T-helper 2 cell treated with Interferon-gamma antibody and Interleukin-4, amounts not matched to agents 100 ng/mL and 5 ng/mL, for 36 hours (primary cell): ENCODE data around the gene ATXN7. TPM values are rescaled to one million over a fixed set of nuclear protein-coding genes. Genes with fewer than 3 reads are reported as not detected.

ENCODE experiments used
- intact Hi-C: fragments of 100-400 bp; cut with micrococcal nuclease; formaldehyde crosslinking; loops from one replicate; pipeline ENCODE4 v1.15.1; 2023
- total RNA-seq: library from RNA; stranded (reverse); gene quantifications from 2 replicates; pipeline ENCODE4 v1.2.3, GENCODE V29; 2022

Gene ATXN7
- total RNA-seq, 1 donor from 2014 or later = 57.2 TPM

DNA sequence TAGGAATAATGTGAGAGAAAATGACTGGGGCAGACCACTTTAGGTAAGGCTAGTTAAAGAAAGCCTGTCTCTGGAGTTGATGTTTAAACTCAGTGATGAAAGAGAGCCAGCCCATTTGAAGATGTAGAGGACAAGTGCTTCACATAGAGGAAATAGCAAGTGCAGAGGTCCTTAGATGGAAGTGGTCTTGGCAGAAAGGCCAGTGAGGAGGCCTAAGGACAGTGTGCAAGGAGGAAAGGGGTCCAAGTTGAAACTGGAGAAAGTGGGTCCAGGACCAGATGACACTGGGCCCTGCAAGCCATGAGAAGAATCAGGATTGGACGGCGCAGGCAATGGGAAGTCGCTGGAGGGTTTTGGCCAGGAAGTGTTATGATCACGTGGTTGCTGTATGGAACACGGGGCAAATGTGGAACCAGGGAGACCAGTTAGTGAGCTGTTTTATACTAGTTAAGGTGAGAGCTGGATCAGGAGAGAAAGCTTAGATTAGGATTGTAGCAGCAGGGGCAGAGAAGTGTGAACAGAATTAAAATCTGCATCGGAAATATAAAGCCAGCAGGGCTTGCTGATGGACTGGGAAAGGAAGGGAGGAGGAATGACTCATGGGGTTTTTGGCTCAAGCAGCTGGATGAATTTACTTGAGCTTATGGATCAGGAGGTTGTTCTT lies 96.5 kb downstream of the ATXN7 start:
- intact Hi-C loops = no loop called here

GRCh38 chr3:63961891-63962290 lies 98.2 kb downstream of the ATXN7 start:
- intact Hi-C loops = loop anchor here (1.0 to 2.0 kb wide), 3 partner anchors 17 to 61 kb away; partner anchors contain the start of gene PSMD6

- intact Hi-C loops = loop anchor here (2.0 kb wide), 1 partner anchor 15 kb away; no protein-coding TSS in a partner anchor
These were observed 99.8 kb downstream of the ATXN7 start for GRCh38 chr3:63963496-63963895.

DNA sequence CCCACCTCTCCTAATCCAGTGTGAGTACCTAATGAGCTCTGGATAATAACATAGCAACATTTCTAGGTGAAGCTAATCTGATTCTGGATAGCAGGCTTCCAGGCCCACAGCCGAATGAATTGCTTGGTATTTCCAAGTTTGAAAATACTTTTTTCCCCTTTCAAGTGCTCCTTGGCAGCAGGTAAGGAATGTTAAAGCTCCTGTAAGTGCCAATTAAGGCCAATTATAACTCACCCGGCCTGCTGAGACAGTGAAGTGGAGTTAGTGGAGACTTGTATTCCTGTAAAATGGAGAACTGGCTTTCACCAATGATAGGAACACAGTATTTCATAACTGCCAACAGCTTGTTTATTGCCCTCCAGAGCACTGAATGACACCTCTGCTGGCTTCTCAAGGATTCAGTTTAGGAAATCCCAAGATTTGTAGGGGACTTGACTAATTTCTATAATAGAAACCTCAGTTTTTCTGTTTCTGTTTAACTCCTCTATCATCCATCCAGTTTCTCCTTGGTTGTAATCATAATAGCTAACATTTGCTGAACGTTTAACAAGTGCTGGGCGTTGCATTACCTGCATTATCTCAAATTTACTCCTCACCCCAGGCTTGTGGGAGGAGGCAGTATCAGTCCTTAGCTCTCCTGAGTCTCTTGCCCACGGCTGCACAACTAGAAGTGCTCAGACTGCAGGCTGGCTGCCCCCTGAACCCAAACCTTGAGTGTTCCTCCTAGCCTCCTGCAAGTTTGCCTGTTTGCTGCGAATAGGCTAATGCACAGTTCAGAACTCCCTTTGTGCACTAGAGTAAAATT lies 101.2 kb downstream of the ATXN7 start:
- intact Hi-C loops = no loop called here

GRCh38 chr3:63966007-63966406 lies 102.3 kb downstream of the ATXN7 start:
- intact Hi-C loops = no loop called here

DNA sequence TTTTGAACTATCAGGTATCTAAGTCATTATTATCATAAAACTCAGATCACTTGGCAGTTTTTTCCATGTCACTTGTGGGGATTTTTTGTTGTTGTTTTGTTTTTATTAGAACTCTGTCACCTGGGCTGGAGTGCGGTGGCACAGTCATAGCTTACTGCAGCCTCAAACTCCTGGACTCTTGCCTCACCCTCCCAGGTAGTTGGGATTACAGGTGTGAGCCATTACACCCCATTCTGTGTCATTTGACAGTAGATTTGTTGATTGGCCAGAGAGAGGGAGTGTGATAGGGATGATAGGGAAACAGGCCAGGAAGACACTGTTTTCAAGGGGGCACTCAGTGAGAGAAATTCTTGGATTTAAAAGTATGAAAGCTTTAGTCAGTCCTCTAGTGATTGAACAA lies 103.2 kb downstream of the ATXN7 start:
- intact Hi-C loops = no loop called here

DNA sequence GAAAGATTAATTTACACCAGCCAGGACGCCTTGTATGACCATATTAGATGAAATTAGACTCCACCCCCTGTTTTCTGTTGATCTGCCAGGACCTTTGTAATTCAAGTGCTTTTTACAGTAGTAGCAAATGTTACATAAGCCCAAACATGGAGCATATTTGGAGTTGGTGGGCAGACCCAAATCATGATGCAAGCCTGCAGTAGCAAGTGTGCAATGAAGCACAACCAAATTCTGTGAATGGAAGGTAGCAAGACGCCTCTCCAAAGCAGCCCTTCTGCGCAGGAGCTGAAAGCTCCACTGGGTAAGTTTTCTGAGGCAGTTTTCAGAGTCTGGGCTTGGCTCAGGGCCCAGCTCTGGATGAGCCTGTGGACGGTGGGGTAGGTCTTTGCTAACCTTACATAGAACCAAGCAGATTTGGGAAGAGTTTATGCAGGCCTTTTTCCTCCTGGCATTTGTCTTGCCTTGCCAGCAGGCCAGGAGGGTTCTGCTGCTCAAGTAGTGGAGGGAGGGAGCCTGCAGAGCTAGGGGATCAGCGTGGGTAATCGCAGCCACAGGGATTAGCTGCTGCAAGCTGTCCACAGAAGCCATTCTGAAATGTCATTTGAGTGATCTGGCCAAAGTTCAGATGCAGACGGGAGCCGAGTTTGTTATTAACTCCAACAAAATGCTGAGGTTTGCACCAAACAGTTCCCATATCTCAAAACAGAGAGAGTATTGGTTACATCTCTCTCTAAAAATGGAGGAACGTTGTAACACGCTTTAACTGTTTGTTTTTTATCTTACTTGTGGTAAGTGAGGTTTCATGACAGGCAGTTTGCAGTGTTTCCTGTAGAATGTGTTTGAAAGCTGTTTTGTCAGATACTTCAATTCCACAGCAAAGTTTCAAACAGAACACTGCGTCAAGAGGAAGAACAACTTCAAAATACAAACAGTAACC lies 104.3 kb downstream of the ATXN7 start:
- intact Hi-C loops = loop anchor here (1.0 to 2.0 kb wide), 5 partner anchors 11 to 105 kb away; partner anchors contain the start of genes ATXN7, PSMD6 and THOC7

GRCh38 chr3:63968612-63969350 lies 105.1 kb downstream of the ATXN7 start:
- intact Hi-C loops = loop anchor here (1.0 to 2.0 kb wide), 5 partner anchors 11 to 105 kb away; partner anchors contain the start of genes ATXN7, PSMD6 and THOC7

GRCh38 chr3:63969876-63970275 lies 106.2 kb downstream of the ATXN7 start:
- intact Hi-C loops = loop anchor here (2.0 kb wide), 1 partner anchor 53 kb away; the partner anchor contains the start of gene PSMD6

- intact Hi-C loops = no loop called here
These were observed 107.2 kb downstream of the ATXN7 start for GRCh38 chr3:63970631-63971475.

DNA sequence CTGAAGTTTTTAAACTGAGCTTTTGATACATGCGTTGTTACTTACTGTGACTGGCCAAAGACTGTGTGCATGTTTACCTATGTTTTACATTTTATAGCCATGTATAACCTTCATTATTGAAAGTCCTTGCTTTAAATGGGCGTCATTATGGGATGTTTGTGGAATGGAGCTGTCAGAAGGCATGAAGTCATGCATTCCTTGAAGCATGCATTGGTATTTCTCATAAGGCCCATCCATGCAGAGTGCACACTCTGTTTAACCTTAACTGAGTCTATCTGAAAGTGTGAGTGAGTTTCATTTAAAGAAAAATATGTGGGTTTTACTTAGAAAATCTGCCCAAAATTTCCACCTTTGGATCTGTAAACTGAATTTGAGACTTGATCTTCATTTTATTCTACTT lies 108.5 kb downstream of the ATXN7 start:
- intact Hi-C loops = no loop called here

DNA sequence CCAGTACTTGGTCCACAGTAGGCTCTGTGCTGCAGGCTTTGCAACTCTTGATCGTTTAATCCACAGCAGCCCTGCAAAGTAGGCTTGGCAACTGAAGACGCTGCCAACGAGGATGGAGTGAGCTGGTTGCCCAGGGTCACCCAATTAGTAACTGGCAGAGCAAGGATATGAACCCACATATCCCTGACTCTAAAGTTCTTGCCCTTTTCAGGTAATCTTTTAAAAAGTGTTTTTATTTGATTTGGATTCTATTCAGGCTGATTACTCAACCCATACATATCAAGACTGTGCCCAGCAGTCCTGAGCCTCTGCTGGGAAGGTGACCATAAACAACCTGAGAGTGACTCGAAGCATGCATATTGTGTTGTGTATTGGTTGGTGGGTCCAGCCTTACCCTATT lies 109.3 kb downstream of the ATXN7 start:
- intact Hi-C loops = no loop called here

GRCh38 chr3:63973406-63973805 lies 109.7 kb downstream of the ATXN7 start:
- intact Hi-C loops = no loop called here

GRCh38 chr3:63974451-63974850 lies 110.8 kb downstream of the ATXN7 start:
- intact Hi-C loops = no loop called here

- intact Hi-C loops = no loop called here
These were observed 112.1 kb downstream of the ATXN7 start for GRCh38 chr3:63975723-63976122.

DNA sequence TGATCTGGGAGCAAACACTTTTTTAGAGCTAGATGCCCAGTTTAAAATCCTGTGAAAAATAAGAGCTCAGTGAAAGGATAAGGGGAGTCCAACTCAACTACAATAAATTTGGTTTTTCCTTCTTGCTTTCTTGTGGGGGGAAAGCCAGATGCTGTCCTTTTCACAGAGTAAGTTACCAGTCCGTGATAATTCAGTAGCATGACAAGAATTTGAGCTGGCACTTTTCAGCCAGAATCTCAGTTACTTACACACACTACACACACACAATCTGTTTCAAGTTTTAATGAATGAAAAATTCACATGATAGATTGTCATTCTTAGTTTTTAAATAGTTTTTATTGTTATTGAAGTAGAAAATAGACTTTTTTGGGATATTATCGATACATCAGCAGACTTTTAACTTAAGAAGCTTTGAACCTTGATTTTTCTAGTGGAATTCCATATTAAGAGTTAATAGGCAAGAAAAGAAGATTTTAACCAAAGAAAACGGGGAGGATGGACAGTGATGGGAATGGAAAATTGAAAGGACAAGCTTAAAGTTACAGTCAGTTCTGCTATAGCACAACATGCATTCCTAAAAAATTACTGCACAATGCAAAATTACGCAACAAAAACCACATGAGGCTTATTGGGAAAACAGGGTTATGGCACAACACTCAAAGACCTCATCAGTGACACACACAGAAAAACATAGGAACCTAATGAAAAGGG lies 112.6 kb downstream of the ATXN7 start:
- intact Hi-C loops = no loop called here

DNA sequence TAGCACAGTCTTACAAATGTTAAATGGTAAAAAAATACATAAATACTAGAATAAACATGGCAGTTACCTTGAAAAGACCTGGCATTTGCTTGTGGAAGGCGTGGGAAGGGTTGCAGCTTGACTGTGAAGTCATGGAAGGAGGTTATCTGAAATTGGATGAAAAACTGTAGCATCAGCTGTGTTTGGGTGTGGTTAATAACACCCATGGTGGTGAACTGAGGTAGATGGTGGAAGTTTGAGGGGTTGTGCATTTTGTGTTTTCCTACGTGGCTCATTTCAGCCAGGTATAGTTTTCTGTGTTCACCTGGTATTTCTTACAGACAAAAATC lies 113.2 kb downstream of the ATXN7 start:
- intact Hi-C loops = no loop called here

GRCh38 chr3:63977893-63978292 lies 114.2 kb downstream of the ATXN7 start:
- intact Hi-C loops = loop anchor here (2.0 kb wide), 2 partner anchors 15 to 65 kb away; partner anchors contain the start of gene SCAANT1
